ENCODE data around the gene GP5. TPM values are rescaled to one million over a fixed set of nuclear protein-coding genes. Genes with fewer than 3 reads are reported as not detected.

Gene GP5
- polyA plus RNA-seq, 3 donors, result 0.12 TPM; not detected in 2

GRCh38 chr3:194422188-194422587, 23.1 kb upstream of the GP5 start:
- Histone ChIP-seq H3K36me3 (replicated peaks in 1 of 2; ENCODE audit: control insufficient read depth in 1 of 2, insufficient read depth in 2 of 2, low read length in 2 of 2) (peaks cover 67 to 91% of the 10 kb centered on the region in 2 donors), H3K4me3 (replicated peaks in 1 of 3; ENCODE audit: low read depth in 2 of 3, low read length in 3 of 3) (no peak overlapping the region), H3K4me2 (replicated peaks; ENCODE audit: extremely low read depth, low read length, poor library complexity, severe bottlenecking) (no peak overlapping the region), H3K79me2 (ENCODE audit: insufficient read depth, low read length) (no peaks in the 10 kb centered on the region), H4K20me1 (ENCODE audit: insufficient read depth, low read length) (no peaks in the 10 kb centered on the region), H3K27ac (ENCODE audit: low read depth in 1 of 2, low read length in 2 of 2) (no peak overlapping the region), H2AFZ (ENCODE audit: insufficient read depth, low read depth, low read length, poor library complexity, severe bottlenecking) (no peak overlapping the region), H3K9ac (ENCODE audit: insufficient read depth, low read length, poor library complexity, severe bottlenecking) (no peak overlapping the region), H3K27me3 (ENCODE audit: control insufficient read depth in 2 of 2, insufficient read depth in 2 of 2, low read length in 2 of 2) (no peaks in the 10 kb centered on the region), H3K4me1 (ENCODE audit: control insufficient read depth in 1 of 2, insufficient read depth in 2 of 2, low read length in 2 of 2) (no peaks in the 10 kb centered on the region), H3K9me3 (replicated peaks in 1 of 2; ENCODE audit: control insufficient read depth in 1 of 2, insufficient read depth in 1 of 2, low read length in 2 of 2) (no peaks in the 10 kb centered on the region)
- H3K27me3 Mint-ChIP-seq (ENCODE audit: low read depth in 3 of 3), result no peaks in the 10 kb centered on the region
- no peak overlapping the region for H3K4me3 Mint-ChIP-seq
- H3K4me1 Mint-ChIP-seq, result no peaks in the 10 kb centered on the region
- intact Hi-C loops (cut with micrococcal nuclease), result no loop called here
- no peak for DNase-seq
- no peak overlapping the region for H3K27ac Mint-ChIP-seq
- H3K9me3 Mint-ChIP-seq, result no peaks in the 10 kb centered on the region
- peaks cover 70 to 77% of the 10 kb centered on the region in 2 donors for H3K36me3 Mint-ChIP-seq
- no peak for TF ChIP-seq CTCF (IDR thresholded peaks at IDR 0.05)

GRCh38 chr3:194418671-194419070, 19.6 kb upstream of the GP5 start:
- H3K9me3 Mint-ChIP-seq, result no peaks in the 10 kb centered on the region
- H3K27me3 Mint-ChIP-seq (ENCODE audit: low read depth in 3 of 3), result no peaks in the 10 kb centered on the region
- no peak overlapping the region for H2AFZ ChIP-seq (ENCODE audit: insufficient read depth, low read depth, low read length, poor library complexity, severe bottlenecking)
- H4K20me1 ChIP-seq (ENCODE audit: insufficient read depth, low read length), result no peaks in the 10 kb centered on the region
- H3K4me3 ChIP-seq (replicated peaks in 1 of 3; ENCODE audit: low read depth in 2 of 3, low read length in 3 of 3), result no peak overlapping the region
- no peaks in the 10 kb centered on the region for H3K9me3 ChIP-seq (replicated peaks in 1 of 2; ENCODE audit: control insufficient read depth in 1 of 2, insufficient read depth in 1 of 2, low read length in 2 of 2)
- H3K4me1 Mint-ChIP-seq, result no peaks in the 10 kb centered on the region
- intact Hi-C loops (cut with micrococcal nuclease), result no loop called here
- no peak for DNase-seq
- no peak overlapping the region for H3K27ac ChIP-seq (ENCODE audit: low read depth in 1 of 2, low read length in 2 of 2)
- H3K27ac Mint-ChIP-seq, result no peak overlapping the region
- no peak for TF ChIP-seq CTCF (IDR thresholded peaks at IDR 0.05)
- peaks cover 63 to 76% of the 10 kb centered on the region in 2 donors for H3K36me3 Mint-ChIP-seq
- no peaks in the 10 kb centered on the region for H3K27me3 ChIP-seq (ENCODE audit: control insufficient read depth in 2 of 2, insufficient read depth in 2 of 2, low read length in 2 of 2)
- peaks cover 47 to 90% of the 10 kb centered on the region in 2 donors for H3K36me3 ChIP-seq (replicated peaks in 1 of 2; ENCODE audit: control insufficient read depth in 1 of 2, insufficient read depth in 2 of 2, low read length in 2 of 2)
- no peak overlapping the region for H3K4me2 ChIP-seq (replicated peaks; ENCODE audit: extremely low read depth, low read length, poor library complexity, severe bottlenecking)
- WGBS (ENCODE audit: insufficient coverage), result 100% methylated on average over 2 of the region's 2 CpGs
- no peaks in the 10 kb centered on the region for H3K79me2 ChIP-seq (ENCODE audit: insufficient read depth, low read length)
- no peak overlapping the region for H3K9ac ChIP-seq (ENCODE audit: insufficient read depth, low read length, poor library complexity, severe bottlenecking)
- no peak overlapping the region for H3K4me3 Mint-ChIP-seq
- H3K4me1 ChIP-seq (ENCODE audit: control insufficient read depth in 1 of 2, insufficient read depth in 2 of 2, low read length in 2 of 2), result no peaks in the 10 kb centered on the region
